ENCODE measurements around the gene DOCK2. TPM values are rescaled to one million over a fixed set of nuclear protein-coding genes. Genes with fewer than 3 reads are reported as not detected.
A peak's percentile ranks its signal among the peaks of the same experiment; 100 is the strongest.

The DOCK2 gene
- total and polyA plus RNA-seq, 9 of the 15 experiments (the other 6 are each of a cell fraction or from before 2014, with no cell fraction given) = 4.5 to 42.6 (median 20.5) TPM

- TF ChIP-seq, protein P1, sequence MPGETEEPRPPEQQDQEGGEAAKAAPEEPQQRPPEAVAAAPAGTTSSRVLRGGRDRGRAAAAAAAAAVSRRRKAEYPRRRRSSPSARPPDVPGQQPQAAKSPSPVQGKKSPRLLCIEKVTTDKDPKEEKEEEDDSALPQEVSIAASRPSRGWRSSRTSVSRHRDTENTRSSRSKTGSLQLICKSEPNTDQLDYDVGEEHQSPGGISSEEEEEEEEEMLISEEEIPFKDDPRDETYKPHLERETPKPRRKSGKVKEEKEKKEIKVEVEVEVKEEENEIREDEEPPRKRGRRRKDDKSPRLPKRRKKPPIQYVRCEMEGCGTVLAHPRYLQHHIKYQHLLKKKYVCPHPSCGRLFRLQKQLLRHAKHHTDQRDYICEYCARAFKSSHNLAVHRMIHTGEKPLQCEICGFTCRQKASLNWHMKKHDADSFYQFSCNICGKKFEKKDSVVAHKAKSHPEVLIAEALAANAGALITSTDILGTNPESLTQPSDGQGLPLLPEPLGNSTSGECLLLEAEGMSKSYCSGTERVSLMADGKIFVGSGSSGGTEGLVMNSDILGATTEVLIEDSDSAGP (CRISPR knock-in tag; IDR thresholded peaks at IDR 0.05) = no peak
- TF ChIP-seq U2AF1 (optimal IDR thresholded peaks at IDR 0.05; ENCODE audit: low read depth, low read length) (no peak), HINFP (tag; conservative IDR thresholded peaks at IDR 0.05; ENCODE audit: low read depth) (no peak), SRSF1 (IDR thresholded peaks at IDR 0.05; ENCODE audit: low read depth, low read length) (no peak), CREM (IDR thresholded peaks at IDR 0.05; ENCODE audit: low read depth) (peak; percentile 83), HLTF (IDR thresholded peaks at IDR 0.05) (no peak), ZNF197 (CRISPR knock-in tag; IDR thresholded peaks at IDR 0.05; ENCODE audit: low read depth) (no peak), ZEB2 (IDR thresholded peaks at IDR 0.05) (0 out of 2 replicates have a peak, but pooled peaks have one; percentile 2), REST (IDR thresholded peaks at IDR 0.05; ENCODE audit: borderline replicate concordance) (no peak), REST (CRISPR knock-in tag; IDR thresholded peaks at IDR 0.05; ENCODE audit: low read depth) (no peak), IRF2 (CRISPR knock-in tag; IDR thresholded peaks at IDR 0.05) (no peak), TRIM25 (IDR thresholded peaks at IDR 0.05; ENCODE audit: borderline replicate concordance) (no peak)
- TF ChIP-seq, protein P2, sequence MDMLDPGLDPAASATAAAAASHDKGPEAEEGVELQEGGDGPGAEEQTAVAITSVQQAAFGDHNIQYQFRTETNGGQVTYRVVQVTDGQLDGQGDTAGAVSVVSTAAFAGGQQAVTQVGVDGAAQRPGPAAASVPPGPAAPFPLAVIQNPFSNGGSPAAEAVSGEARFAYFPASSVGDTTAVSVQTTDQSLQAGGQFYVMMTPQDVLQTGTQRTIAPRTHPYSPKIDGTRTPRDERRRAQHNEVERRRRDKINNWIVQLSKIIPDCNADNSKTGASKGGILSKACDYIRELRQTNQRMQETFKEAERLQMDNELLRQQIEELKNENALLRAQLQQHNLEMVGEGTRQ (CRISPR knock-in tag; IDR thresholded peaks at IDR 0.05) = no peak
These were observed 166.3 kb downstream of the DOCK2 start (continued) for GRCh38 chr5:169803077-169803981.

Measured in K562 (cell line).